ENCODE measurements around the gene DTX1.

- TF ChIP-seq CTCF (IDR thresholded peaks at IDR 0.05; ENCODE audit: low read depth, low read length, missing input control) (no peak), TAF1 (conservative IDR thresholded peaks at IDR 0.05) (no peak), REST (IDR thresholded peaks at IDR 0.05) (no peak), JUND (IDR thresholded peaks at IDR 0.05) (no peak), RAD21 (IDR thresholded peaks at IDR 0.05) (no peak), SP1 (IDR thresholded peaks at IDR 0.05) (no peak), EGR1 (IDR thresholded peaks at IDR 0.05; ENCODE audit: low read depth in 2 of 2) (no peak), YY1 (IDR thresholded peaks at IDR 0.05) (no peak), HNF4G (IDR thresholded peaks at IDR 0.05) (no peak), HNF4A (conservative IDR thresholded peaks at IDR 0.05) (no peak), RXRA (IDR thresholded peaks at IDR 0.05) (no peak), GABPA (IDR thresholded peaks at IDR 0.05 in 1 of 2, conservative IDR thresholded peaks at IDR 0.05 in 1 of 2) (no peak)
- TF ChIP-seq, protein P1, sequence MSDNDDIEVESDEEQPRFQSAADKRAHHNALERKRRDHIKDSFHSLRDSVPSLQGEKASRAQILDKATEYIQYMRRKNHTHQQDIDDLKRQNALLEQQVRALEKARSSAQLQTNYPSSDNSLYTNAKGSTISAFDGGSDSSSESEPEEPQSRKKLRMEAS (IDR thresholded peaks at IDR 0.05), result no peak
These were observed 82.3 kb downstream of the DTX1 start for GRCh38 chr12:113138826-113139225.

Measured in liver (tissue), 3 donors.